CD4-positive, alpha-beta T cell treated with Interleukin-6 at 100 ng/mL for 8 hours (primary cell): ENCODE results near the gene MYBPC1.
"Not testable (repeated sequence)": the region's sequence is repeated elsewhere in the genome, so short reads cannot be mapped to it uniquely, and the experiment has no call there.

Experiments used
- DNase-seq: peaks from one replicate; pipeline ENCODE4 v3.0.0-alpha.2; 2020; ENCODE audit warnings: mixed read lengths, low spot score

The MYBPC1 gene

DNA sequence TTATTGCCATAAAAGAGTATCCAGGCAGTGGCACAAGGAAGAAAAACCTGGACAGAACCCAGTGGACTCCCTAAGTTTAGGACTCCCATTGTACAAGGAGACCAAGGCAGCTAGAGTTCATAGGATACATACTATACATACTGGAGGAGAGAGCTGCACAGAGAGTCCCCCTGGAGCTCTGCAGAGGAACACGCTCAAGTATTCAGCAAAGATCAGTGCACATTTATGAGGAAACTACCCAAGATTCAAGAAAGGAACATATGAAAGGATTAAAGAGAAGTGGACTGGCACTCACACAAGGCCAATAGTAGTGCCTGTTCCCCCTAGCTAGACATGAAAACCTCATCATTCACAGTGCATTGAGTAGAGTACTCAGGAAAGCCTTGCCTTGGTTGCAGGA, 59.7 kb downstream of the MYBPC1 start:
- no peak for DNase-seq

DNA sequence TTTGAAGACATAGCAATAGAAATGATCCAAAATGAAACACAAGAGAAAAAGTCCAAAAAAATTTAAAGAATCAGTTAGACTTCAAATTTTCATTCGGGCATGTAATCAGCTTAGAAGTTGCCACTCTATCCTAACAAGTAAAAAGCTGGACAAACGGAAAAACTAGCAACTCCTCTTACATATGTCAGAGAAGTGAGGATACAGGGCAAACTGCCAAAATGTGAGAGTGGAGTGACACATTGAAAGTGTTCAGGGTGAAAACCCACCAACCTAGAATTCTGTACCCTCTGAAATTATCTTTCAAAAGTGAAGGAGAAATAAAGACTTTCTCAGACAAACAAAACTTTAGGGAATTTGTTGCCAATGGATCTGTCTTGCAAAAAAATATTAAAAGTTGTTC, 60.6 kb downstream of the MYBPC1 start:
- DNase-seq: no peak

DNA sequence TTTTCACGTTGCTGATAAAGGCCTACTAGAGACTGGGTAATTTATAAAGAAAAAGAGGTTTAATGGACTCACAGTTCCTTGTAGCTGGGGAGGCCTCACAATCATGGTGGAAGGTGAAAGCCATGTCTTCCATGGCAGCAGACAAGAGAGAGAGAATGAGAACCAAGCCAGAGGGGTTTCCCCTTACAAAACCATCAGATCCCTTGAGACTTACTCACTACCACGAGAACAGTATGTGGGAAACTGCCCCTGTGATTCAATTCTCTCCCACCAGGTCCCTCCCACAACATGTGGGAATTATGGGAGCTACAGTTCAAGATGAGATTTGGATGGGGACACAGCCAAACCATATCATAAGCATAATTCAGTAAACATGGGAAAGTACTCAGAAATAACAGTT, 65.9 kb downstream of the MYBPC1 start:
- DNase-seq: not testable (repeated sequence)

GRCh38 chr12:101663298-101663697, 68.5 kb downstream of the MYBPC1 start:
- no peak for DNase-seq

GRCh38 chr12:101664992-101665391, 70.2 kb downstream of the MYBPC1 start:
- no peak for DNase-seq

DNA sequence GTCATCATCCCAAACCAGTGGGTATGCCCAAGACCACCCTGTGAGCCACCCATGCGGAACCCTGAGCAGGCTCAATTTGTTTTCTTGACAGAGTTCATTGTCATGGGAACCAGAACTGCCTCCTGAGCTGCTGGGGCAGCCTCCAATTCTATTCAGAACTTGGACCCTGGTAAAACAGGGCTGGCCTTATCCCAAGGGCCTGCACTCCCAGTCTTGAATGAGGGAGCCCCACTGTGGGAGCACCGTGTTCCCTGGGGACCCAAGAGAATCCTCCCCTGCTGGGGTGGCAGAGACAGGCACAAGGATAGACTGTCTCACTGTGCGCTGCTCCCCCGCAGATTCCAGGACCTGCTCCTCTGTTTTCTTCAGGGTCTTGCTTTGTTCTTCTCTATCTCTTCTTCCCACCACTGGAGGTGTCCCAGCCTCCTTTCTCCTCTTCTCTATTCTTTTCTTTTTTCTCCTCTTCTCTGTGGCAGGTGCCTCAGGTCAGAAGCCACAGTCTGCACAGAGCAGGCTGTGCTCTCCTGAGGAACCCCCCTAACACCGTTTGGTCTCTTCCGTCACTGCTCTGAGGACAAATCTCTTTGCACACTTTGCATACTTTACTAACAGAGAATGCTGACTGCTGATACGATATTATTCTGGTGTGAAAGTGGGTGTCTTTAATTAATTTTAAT, 71.4 kb downstream of the MYBPC1 start:
- no peak for DNase-seq

- no peak for DNase-seq
These were observed 72.8 kb downstream of the MYBPC1 start for GRCh38 chr12:101667591-101667990.

- peak; percentile 38 for DNase-seq
These were observed 75.4 kb downstream of the MYBPC1 start for GRCh38 chr12:101670007-101670671.

DNA sequence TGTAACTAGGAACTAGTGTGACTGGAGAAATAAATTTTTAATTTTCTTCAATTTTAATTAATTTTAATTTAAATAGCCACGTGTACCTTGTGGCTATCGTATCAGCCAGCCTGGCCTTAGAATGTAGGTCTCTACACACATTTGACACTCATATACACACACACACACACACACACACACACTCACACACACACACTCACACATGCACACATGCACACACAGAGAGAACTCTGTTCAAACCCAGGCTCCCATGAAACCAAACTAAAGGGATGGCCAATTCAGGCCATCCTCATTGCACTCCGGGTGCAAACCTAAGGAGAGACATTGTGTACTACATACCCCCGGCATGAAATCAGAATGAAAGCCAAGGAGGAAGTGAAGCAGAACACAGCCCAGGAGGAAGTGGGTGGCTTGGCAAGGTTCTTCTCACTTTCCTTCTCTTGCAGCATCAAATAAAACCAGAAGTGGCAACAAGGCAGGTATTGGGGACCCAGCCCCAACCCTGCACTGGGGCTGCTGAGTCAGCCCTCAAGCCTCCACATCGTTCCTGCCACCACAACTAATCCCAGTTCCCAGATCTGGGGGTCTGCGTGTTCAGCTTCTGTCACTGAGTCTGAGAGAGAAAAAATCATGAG, 76.5 kb downstream of the MYBPC1 start:
- DNase-seq: peak; percentile 55

DNA sequence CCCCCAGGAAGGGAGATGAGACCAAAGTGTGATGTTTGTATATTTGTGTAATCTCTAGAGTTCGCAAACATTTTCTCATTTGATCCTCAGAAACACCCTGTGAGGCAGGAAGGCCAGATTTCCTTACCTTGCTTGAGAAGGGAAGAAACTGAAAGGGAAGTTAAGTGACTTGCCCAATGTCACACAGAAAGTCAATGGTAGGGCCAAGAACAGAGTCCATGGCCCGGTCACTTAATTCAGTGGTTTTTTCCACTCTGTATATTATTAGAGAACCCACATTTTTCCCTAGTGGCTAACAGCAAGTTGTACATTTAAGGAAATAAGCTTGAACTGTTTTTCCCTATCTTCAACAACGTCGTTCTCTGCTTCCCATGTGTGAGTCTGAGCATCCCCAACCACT, 77.1 kb downstream of the MYBPC1 start:
- DNase-seq: no peak

GRCh38 chr12:101675555-101675954, 80.8 kb downstream of the MYBPC1 start:
- no peak for DNase-seq

DNA sequence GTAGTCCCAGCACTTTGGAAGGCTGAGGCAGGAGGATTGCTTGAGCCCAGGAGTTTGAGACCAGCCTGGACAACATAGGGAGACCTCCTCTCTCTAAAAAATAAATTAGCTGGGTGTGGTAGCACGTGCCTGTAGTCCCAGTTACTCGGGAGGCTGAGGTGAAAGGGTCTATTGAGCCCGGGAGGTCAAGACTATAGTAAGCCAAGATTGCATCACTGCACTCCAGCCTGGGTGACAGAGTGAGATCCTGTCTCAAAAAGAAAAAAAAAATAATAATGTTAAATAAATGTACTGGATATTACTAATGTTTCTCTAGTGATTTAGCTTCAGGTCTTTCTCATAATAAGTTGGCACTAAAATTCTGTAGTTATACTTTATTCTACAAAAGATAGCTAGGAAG, 81.7 kb downstream of the MYBPC1 start:
- DNase-seq: not testable (repeated sequence)

- no peak for DNase-seq
These were observed 83.3 kb downstream of the MYBPC1 start for GRCh38 chr12:101678081-101678480.

- no peak for DNase-seq
These were observed 85.5 kb downstream of the MYBPC1 start for GRCh38 chr12:101680240-101680639.

DNA sequence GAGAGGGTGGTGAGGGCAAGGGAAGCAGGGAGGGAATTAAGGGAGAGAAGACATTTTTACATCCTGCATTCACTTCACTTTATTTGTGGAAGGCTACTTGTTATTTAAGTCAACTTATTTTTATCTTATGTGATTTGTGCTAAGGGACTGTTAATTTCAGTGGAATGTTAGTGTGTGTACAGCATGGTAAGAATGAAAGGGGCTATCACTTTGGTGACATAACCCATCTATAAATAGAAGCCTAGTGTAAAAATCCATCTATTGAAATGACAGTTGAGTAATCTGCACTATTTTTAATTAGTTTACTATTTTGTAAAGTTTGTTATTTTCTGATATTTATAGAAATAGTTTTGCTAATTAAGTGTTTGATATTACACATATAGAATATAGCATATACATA, 85.9 kb downstream of the MYBPC1 start:
- no peak for DNase-seq

- not testable (repeated sequence) for DNase-seq
These were observed 86.9 kb downstream of the MYBPC1 start for GRCh38 chr12:101681627-101682026.

- no peak for DNase-seq
These were observed 90.3 kb downstream of the MYBPC1 start for GRCh38 chr12:101685092-101685491.

DNA sequence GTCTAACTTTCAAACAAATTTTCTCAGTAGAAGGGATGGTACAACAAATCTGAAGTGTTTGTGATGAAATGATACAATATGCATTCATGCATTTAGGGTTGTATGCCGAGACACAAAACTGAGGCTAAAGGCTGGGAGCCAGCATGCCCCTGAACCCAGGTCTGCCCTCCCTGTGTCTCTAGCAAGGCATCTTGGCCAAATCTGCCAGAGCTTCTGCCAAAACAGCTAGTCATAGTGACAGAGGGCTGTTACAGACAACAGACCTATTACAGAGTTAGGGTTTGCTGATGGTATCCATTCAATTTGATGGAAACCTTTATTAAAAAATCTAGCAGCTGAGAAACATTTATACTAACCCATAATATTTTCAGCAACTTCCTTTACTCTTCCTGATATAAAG, 91.4 kb downstream of the MYBPC1 start:
- no peak for DNase-seq

DNA sequence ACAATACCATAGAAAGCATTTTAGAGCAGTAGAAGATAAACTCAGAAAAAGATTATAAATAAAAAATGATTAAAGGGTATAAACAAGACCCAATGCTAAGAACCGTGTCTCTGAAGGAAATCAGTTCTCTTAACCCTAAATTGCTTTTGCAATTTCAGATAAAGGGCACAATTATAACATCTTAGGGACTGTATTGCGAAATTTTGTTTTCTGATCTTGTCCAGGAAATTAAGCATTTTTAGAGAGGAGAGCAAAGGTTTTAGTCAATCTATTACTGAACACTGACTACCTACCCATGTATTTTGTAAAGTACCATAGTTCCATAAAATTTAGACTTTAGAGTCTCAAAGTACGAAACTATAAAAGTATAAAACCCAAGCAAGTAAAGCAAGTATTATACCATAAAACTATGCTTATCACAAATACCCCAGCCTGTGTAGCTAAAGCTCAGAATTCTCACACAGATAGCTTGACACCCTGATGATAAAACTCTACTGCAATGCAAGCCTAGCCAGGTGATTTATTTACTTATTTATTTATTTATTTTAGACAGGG, 95.8 kb downstream of the MYBPC1 start:
- no peak for DNase-seq

DNA sequence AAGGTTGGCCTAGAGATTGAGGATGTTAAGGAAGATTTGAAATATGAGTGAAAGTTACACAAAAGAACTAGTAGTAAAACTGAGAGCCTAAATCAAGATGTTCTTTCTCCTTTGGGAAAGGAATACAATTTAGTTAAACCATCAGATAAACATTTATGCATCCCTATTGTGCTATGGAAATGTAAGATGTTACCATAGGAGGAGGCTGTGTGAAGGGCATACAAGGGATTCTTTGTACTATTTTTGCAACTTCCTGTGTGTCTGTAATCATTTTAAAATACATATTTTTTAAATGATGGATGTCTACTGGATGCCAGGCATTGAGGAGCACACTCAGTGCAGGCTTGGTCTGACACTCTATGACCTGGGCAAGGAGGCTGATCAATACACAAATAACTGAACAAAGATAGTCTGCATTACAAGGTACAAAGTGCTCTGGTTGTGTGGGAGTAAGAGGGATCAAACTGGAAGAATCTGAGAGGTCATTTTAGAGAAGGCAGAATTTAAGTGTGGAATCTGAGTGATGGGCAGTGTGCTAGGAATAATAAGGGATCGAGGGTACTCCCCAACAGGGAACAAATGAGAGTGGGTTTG, 96.8 kb downstream of the MYBPC1 start:
- no peak for DNase-seq

DNA sequence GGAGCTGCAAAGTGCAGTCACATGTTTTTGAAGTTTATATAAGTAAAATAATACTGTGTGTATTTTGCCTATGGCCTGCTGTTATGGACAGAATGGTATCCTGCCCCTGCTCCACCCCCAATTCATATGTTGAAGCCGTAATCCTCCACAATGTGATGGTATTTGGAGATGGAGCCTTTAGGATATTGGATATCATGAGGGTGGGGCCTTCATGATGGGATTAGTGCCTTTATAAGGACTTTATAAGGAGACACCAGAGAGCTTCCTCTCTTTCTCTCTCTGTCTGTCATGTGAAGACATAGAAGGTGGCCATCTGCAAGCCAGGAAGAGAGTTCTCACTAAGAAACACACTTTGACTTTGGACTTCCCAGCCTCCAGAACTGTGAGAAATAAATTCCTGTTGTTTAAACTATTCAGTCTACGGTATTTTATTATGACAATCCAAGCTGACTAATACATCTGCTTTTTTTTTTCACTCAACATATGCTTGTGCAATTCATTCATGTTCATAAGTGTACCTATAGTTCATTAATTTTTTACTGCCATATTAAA, 99.6 kb downstream of the MYBPC1 start:
- no peak for DNase-seq

GRCh38 chr12:101694986-101695385, 100.2 kb downstream of the MYBPC1 start:
- DNase-seq: no peak
